Thyroid gland (tissue), 4 donors: Measurements from ENCODE around the gene FIS1. TPM values are rescaled to one million over a fixed set of nuclear protein-coding genes. Genes with fewer than 3 reads are reported as not detected.

Experiments used
- DNase-seq, 2 donors: peaks; one replicate each; pipeline ENCODE4 v3.0.0-alpha.2; 2019
- H3K27ac ChIP-seq, 3 donors: fragments of 200-600 bp; sonication (generic); 1 replicate in 2 of 3; 2 replicates in 1 of 3; pipeline ENCODE4 v1.5.1; 2016 to 2019; ENCODE audit warnings: mild to moderate bottlenecking in 1 of 3, moderate library complexity in 1 of 3
- H3K27me3 ChIP-seq: fragments of 200-600 bp; sonication (generic); one replicate; pipeline ENCODE4 v1.5.1; 2019
- H3K36me3 ChIP-seq, 2 donors: fragments of 200-600 bp; sonication (generic); one replicate each; pipeline ENCODE4 v1.5.1; 2016 to 2019
- H3K4me1 ChIP-seq, 2 donors: fragments of 200-600 bp; sonication (generic); one replicate each; pipeline ENCODE4 v1.5.1; 2017 to 2019
- H3K4me3 ChIP-seq, 3 donors: fragments of 200-600 bp; sonication (generic); replicated peaks in 1 of 3; 1 replicate in 2 of 3; 2 replicates in 1 of 3; pipeline ENCODE4 v1.5.1; 2016; ENCODE audit warnings: mild to moderate bottlenecking in 1 of 3
- H3K9me3 ChIP-seq: fragments of 200-600 bp; sonication (generic); one replicate; pipeline ENCODE4 v1.5.1; 2017
- CTCF ChIP-seq, 6 experiments: fragments of 200-600 bp in 3 of 6; fragments of 450-650 bp in 3 of 6; sonication (generic) in 3 of 6; IDR thresholded peaks; one replicate each; pipeline ENCODE4 v1.5.1; 2016 to 2019; ENCODE audit warnings: antibody characterized with exemption in 6 of 6, mild to moderate bottlenecking in 2 of 6, inconsistent platforms in 1 of 6, moderate library complexity in 1 of 6
- POLR2A ChIP-seq, 2 donors: fragments of 450-650 bp; IDR thresholded peaks; one replicate each; pipeline ENCODE4 v1.6.1; 2017; ENCODE audit warnings: antibody characterized with exemption in 2 of 2, mild to moderate bottlenecking in 2 of 2, moderate library complexity in 1 of 2
- WGBS, 2 donors: methylation state at CpG; one replicate each; pipeline ENCODE4 v1.1.5; 2017; 5-methylcytosine and 5-hydroxymethylcytosine counted together
- intact Hi-C: fragments of 100-400 bp; cut with DNase I; formaldehyde crosslinking; loops from one replicate; pipeline ENCODE4 v1.15.1; 2023
- total RNA-seq, 4 donors: library from RNA; depleted of rRNA; stranded (reverse); fragments of >200 nt; gene quantifications; one replicate each; pipeline ENCODE4 v1.2.3, GENCODE V29; 2016

Gene FIS1
- total RNA-seq, 4 donors from 2014 or later: 157 to 361 (median 297) TPM

- Histone ChIP-seq H3K4me3 (no peak overlapping the region), H3K4me1 (peaks cover 7 to 32% of the 10 kb centered on the region in 2 donors), H3K27me3 (no peaks in the 10 kb centered on the region), H3K27ac (no peak overlapping the region), H3K36me3 (peaks cover 16% of the 10 kb centered on the region in 2 donors), H3K9me3 (no peaks in the 10 kb centered on the region)
- TF ChIP-seq CTCF (IDR thresholded peaks at IDR 0.05) (no peak), POLR2A (IDR thresholded peaks at IDR 0.05) (no peak)
- WGBS, 2 donors: 89 to 96% methylated on average over 13 to 19 of the region's 21 CpGs
- no peak for DNase-seq
- intact Hi-C loops: no loop called here
Observed at GRCh38 chr7:101236292-101236835, 8.5 kb downstream of the FIS1 start.

DNA sequence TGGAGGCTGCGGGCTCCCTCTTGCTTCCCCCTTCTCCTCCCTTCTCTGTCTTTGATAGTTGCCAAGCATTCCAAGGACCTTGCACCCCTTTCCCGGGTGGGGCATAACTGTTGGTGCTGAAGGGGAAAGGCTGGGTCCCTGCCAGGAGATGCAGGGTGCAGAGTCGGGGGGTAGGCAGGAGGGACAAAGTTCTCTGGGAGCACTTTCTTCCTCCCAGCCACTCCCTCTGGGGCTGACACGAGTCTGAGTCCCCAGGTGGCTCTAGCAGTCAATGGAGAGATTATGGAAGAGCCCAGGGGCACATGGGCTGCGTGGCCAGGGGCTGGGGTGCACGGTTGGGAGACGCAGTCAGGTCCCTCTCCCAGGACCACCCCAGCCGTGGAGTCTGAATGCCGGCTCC lies 9.4 kb downstream of the FIS1 start:
- Histone ChIP-seq H3K27ac (no peak overlapping the region), H3K27me3 (no peaks in the 10 kb centered on the region), H3K9me3 (no peaks in the 10 kb centered on the region), H3K36me3 (peaks cover 9 to 16% of the 10 kb centered on the region in 2 donors), H3K4me3 (no peak overlapping the region), H3K4me1 (peaks cover 7 to 32% of the 10 kb centered on the region in 2 donors)
- no peak for TF ChIP-seq POLR2A (IDR thresholded peaks at IDR 0.05)
- no peak for TF ChIP-seq CTCF (IDR thresholded peaks at IDR 0.05)
- intact Hi-C loops: no loop called here
- no peak for DNase-seq
- 82 to 84% methylated on average over 5 to 9 of the region's 9 CpGs for WGBS, 2 donors

DNA sequence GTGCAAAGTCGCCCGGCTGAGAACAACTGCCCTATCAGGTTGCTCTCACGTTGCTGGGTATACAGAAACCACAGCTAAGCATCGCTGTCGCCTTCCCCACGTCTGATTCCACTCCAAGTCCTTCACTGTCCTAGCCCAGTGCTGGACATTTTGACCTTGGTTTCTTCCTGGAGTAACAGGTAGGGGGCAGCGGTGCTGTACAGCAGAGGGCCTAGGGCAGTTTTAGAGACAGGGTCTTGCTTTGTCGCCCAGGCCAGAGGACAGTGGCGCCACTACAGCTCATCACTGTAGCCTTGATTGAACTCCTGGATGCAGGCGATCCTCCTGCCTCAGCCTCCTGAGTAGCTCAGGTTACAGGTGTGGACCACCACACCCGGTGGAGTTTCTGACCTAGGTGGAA lies 9.8 kb downstream of the FIS1 start:
- intact Hi-C loops: no loop called here
- TF ChIP-seq CTCF (IDR thresholded peaks at IDR 0.05) (peak in 1 of 6 experiments; percentile 7), POLR2A (IDR thresholded peaks at IDR 0.05) (no peak)
- Histone ChIP-seq H3K27ac (no peak overlapping the region), H3K4me1 (peaks cover 7 to 32% of the 10 kb centered on the region in 2 donors), H3K9me3 (no peaks in the 10 kb centered on the region), H3K4me3 (no peak overlapping the region), H3K27me3 (no peaks in the 10 kb centered on the region), H3K36me3 (peaks cover 5 to 15% of the 10 kb centered on the region in 2 donors)
- DNase-seq: no peak
- 72 to 73% methylated on average over 10 to 11 of the region's 11 CpGs for WGBS, 2 donors

- 83 to 91% methylated on average over 5 of the region's 5 CpGs for WGBS, 2 donors
- TF ChIP-seq POLR2A (IDR thresholded peaks at IDR 0.05) (no peak), CTCF (IDR thresholded peaks at IDR 0.05) (no peak)
- peaks cover 1 to 11% of the 10 kb centered on the region in 2 donors for H3K36me3 ChIP-seq
Observed at GRCh38 chr7:101234636-101235035, 10.2 kb downstream of the FIS1 start.

DNA sequence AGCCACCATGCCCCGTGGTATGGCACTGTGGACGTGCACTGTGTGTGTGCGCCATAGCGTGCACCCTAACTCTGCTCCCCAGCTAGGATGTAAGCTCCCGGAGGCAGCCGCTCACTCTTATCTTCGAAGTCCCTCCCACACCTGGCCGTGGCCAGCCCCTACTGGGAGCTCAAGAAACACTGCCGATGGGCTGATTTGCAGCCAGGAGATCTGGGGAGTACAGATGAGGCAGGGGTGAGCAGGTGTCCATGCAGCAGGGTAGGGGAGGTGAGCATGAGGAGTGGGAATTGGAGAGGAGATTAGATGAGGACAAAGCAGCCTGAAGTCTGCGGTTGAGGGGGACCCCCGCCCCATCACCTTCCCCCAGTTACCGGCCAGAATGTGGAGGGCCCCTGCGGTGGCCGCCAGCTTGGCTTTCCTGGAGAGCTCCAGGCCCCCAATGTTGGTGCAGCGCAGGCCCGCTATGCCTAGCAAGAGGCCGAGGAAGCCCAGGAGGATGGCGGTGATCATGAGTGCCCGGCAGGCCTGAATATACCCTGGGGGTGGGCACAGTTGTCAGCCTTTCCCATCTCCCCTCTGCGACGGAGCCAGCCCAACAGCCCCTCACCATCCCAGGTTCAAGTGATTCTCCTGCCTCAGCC lies 10.9 kb downstream of the FIS1 start:
- Histone ChIP-seq H3K27me3 (no peaks in the 10 kb centered on the region), H3K4me3 (no peak overlapping the region), H3K9me3 (no peaks in the 10 kb centered on the region), H3K27ac (no peak overlapping the region), H3K36me3 (peaks cover 0 to 6% of the 10 kb centered on the region in 2 donors), H3K4me1 (peaks cover 7 to 28% of the 10 kb centered on the region in 2 donors)
- TF ChIP-seq POLR2A (IDR thresholded peaks at IDR 0.05) (no peak), CTCF (IDR thresholded peaks at IDR 0.05) (no peak)
- intact Hi-C loops: no loop called here
- 89 to 90% methylated on average over 16 to 17 of the region's 21 CpGs for WGBS, 2 donors
- DNase-seq: no peak

More at GRCh38 chr7:101234636-101235035, 10.2 kb downstream of the FIS1 start:
- intact Hi-C loops: no loop called here
- H3K9me3 ChIP-seq: no peaks in the 10 kb centered on the region
- peaks cover 7 to 29% of the 10 kb centered on the region in 2 donors for H3K4me1 ChIP-seq
- H3K27ac ChIP-seq: no peak overlapping the region
- H3K4me3 ChIP-seq: no peak overlapping the region
- H3K27me3 ChIP-seq: no peaks in the 10 kb centered on the region
- DNase-seq: no peak
